Endothelial cell (in vitro differentiated cells): ENCODE data around the gene ZNRF3. TPM values are rescaled to one million over a fixed set of nuclear protein-coding genes. Genes with fewer than 3 reads are reported as not detected.

Source experiments
- DNase-seq: peaks from one replicate; pipeline ENCODE4 v3.0.0; 2021; ENCODE audit warnings: low spot score
- H3K27ac Mint-ChIP-seq: one replicate; pipeline ENCODE4 v1.8.0; 2021; ENCODE audit warnings: mixed read lengths, inconsistent platforms; ENCODE audit not compliant: unreplicated experiment
- H3K27me3 Mint-ChIP-seq: one replicate; pipeline ENCODE4 v1.8.0; 2021; ENCODE audit warnings: mild to moderate bottlenecking, moderate library complexity, mixed read lengths, inconsistent platforms; ENCODE audit not compliant: unreplicated experiment
- H3K36me3 Mint-ChIP-seq: one replicate; pipeline ENCODE4 v1.8.0; 2021; ENCODE audit warnings: mild to moderate bottlenecking, low read depth, mixed read lengths, inconsistent platforms; ENCODE audit not compliant: unreplicated experiment
- H3K4me1 Mint-ChIP-seq: one replicate; pipeline ENCODE4 v1.8.0; 2021; ENCODE audit warnings: mild to moderate bottlenecking, mixed read lengths, inconsistent platforms; ENCODE audit not compliant: unreplicated experiment
- H3K4me3 Mint-ChIP-seq: one replicate; pipeline ENCODE4 v1.8.0; 2021; ENCODE audit warnings: mild to moderate bottlenecking, mixed read lengths, inconsistent platforms; ENCODE audit not compliant: unreplicated experiment
- H3K9me3 Mint-ChIP-seq: one replicate; pipeline ENCODE4 v1.8.0; 2021; ENCODE audit warnings: mixed read lengths, inconsistent platforms; ENCODE audit not compliant: unreplicated experiment
- CTCF ChIP-seq: fragments of 200-600 bp; sonication (generic); IDR thresholded peaks from one replicate; pipeline ENCODE4 v1.5.0; 2021; ENCODE audit warnings: antibody characterized with exemption; ENCODE audit not compliant: unreplicated experiment
- total RNA-seq: library from RNA; stranded (reverse); fragmentation: NEBNext Ultra II Directional; extraction: Animal tissue kit (Norgen Biotek cat#: 25700); gene quantifications from one replicate; pipeline ENCODE4 v1.2.1, GENCODE V29; 2021; ENCODE audit not compliant: unreplicated experiment

The ZNRF3 gene
- total RNA-seq, 1 donor from 2014 or later, result 3.3 TPM

DNA sequence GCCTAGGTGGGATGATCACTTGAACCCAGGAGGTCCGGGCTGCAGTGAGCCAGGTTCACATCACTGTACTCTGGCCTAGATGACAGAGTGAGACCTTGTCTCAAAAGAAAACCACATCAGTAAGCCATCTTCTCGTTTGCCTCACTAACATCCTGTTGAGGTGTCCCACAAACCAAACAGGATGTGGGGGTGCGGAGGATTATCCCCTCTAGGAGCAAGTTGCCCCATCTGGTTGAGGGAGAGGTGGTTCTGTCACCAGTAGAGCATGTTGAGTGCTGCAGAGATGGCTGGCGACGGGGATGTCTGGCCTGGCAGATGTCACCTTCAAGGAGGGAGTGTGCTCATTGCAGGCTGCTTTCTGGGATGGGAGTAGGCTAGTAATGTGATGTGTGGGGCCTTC, 72.4 kb downstream of the ZNRF3 start:
- Mint-ChIP-seq H3K36me3 (no peaks in the 10 kb centered on the region), H3K4me3 (no peak overlapping the region), H3K9me3 (no peaks in the 10 kb centered on the region), H3K4me1 (peaks cover 10% of the 10 kb centered on the region), H3K27me3 (no peaks in the 10 kb centered on the region), H3K27ac (no peak overlapping the region)
- TF ChIP-seq CTCF, result no peak
- no peak for DNase-seq

DNA sequence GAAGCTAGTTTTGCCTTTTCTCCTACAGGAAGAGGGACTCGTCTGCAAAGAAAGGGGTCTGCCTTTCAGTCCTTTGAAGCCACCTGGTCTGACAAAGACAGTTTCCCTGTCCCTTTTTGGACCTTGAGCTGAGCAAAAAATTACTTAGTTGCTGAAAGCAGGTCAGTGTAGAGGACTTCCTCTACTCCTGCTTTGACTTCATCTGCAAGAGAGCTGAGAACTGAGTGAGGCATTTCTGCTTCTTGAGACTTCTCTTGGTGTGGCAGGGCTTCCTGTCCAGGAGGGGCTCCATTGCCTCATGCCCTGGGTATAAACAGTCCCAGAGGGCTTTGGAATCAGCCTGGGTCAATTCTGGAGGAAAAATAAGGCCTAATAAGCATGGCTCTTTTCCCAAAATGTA, 73.1 kb downstream of the ZNRF3 start:
- Mint-ChIP-seq H3K9me3 (no peaks in the 10 kb centered on the region), H3K4me3 (no peak overlapping the region), H3K27ac (no peak overlapping the region), H3K36me3 (no peaks in the 10 kb centered on the region), H3K4me1 (peaks cover 10% of the 10 kb centered on the region), H3K27me3 (no peaks in the 10 kb centered on the region)
- no peak for DNase-seq
- TF ChIP-seq CTCF, result no peak

DNA sequence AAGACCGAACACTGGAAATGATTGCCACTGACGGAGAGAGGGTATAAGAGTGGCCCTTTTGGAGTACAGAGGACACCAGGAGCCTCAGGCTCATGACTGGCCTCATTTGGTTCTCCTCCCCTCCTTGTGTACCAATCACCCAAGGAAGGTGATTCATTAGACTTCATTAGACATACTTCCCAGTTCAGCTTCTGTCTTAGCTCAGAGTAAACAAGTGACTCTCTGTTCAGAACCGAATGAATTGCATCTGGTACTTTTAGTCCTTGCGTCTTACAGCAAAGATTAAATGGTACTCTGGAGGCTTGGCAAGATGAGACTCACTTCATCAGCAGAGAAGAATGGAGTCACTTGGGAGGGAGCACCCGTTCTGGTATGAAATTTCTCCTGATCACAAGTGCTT, 75.2 kb downstream of the ZNRF3 start:
- Mint-ChIP-seq H3K4me3 (no peak overlapping the region), H3K27me3 (no peaks in the 10 kb centered on the region), H3K36me3 (no peaks in the 10 kb centered on the region), H3K9me3 (no peaks in the 10 kb centered on the region), H3K27ac (no peak overlapping the region), H3K4me1 (peaks cover 10% of the 10 kb centered on the region)
- TF ChIP-seq CTCF, result no peak
- no peak for DNase-seq

DNA sequence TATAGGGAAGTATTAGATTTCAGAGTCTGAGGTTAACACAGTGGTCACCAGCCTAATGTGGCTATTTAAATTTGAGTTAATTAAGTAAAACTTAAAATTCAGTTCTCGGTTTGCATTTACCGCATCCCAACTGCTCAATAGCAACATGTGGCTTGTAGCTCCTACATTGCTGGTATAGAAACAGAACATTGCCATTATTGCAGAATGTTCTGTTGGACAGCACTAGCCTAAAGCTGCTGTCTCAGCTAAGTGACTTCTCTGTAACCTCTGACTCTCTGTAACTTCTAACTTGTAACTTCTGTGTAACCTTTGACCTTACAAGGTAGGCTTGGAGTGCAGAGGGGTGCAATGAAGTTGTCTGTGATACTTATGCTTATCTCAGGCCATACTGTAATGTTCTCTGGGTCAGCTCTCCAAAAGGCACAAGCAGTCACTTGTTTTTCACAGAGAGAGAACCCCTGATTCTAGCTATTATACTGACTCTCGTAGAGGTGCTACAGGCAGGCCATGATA, 78.7 kb downstream of the ZNRF3 start:
- Mint-ChIP-seq H3K4me1 (no peaks in the 10 kb centered on the region), H3K27me3 (no peaks in the 10 kb centered on the region), H3K27ac (no peak overlapping the region), H3K9me3 (no peaks in the 10 kb centered on the region), H3K4me3 (no peak overlapping the region), H3K36me3 (no peaks in the 10 kb centered on the region)
- no peak for DNase-seq
- no peak for TF ChIP-seq CTCF

GRCh38 chr22:28963362-28963761, 80.0 kb downstream of the ZNRF3 start:
- Mint-ChIP-seq H3K36me3 (no peaks in the 10 kb centered on the region), H3K9me3 (no peaks in the 10 kb centered on the region), H3K27ac (no peak overlapping the region), H3K4me1 (no peaks in the 10 kb centered on the region), H3K4me3 (no peak overlapping the region), H3K27me3 (no peaks in the 10 kb centered on the region)
- DNase-seq, result no peak
- no peak for TF ChIP-seq CTCF
